Measurements from ENCODE around the gene THSD7B.

DNA sequence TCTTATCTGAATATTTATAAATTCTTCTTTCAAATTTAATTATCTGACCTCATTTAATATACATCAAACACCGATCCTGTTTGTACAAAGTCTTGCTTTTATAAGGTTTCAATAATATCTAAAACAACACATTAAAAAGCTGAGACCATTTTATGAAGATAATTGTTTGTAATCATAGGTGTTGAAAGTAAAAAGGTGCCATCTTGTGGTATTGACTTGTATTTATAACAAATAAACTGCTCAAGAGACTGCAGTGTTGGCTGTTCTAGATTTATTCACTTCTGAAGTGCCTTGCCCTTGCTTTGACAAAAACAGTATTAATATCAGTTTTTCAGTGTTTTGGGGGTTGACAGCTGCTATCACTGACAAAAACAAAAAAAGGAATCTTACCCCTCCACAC is 912.1 kb downstream of the THSD7B start:
- TF ChIP-seq, protein P1, sequence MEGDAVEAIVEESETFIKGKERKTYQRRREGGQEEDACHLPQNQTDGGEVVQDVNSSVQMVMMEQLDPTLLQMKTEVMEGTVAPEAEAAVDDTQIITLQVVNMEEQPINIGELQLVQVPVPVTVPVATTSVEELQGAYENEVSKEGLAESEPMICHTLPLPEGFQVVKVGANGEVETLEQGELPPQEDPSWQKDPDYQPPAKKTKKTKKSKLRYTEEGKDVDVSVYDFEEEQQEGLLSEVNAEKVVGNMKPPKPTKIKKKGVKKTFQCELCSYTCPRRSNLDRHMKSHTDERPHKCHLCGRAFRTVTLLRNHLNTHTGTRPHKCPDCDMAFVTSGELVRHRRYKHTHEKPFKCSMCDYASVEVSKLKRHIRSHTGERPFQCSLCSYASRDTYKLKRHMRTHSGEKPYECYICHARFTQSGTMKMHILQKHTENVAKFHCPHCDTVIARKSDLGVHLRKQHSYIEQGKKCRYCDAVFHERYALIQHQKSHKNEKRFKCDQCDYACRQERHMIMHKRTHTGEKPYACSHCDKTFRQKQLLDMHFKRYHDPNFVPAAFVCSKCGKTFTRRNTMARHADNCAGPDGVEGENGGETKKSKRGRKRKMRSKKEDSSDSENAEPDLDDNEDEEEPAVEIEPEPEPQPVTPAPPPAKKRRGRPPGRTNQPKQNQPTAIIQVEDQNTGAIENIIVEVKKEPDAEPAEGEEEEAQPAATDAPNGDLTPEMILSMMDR (IDR thresholded peaks at IDR 0.05), result peak; percentile 35
- TF ChIP-seq EZH2 (IDR thresholded peaks at IDR 0.05), result no peak
- TF ChIP-seq EZH2phosphoT487 (IDR thresholded peaks at IDR 0.05), result no peak

Measured in neural progenitor cell (in vitro differentiated cells).